NCI-H446 (cell line): ENCODE measurements around the gene LAMP5.

Experiments
- DNase-seq, 2 experiments: peaks; one replicate each; lab custom pipeline; 2025; lab: John Stamatoyannopoulos, UW

Gene LAMP5

DNA sequence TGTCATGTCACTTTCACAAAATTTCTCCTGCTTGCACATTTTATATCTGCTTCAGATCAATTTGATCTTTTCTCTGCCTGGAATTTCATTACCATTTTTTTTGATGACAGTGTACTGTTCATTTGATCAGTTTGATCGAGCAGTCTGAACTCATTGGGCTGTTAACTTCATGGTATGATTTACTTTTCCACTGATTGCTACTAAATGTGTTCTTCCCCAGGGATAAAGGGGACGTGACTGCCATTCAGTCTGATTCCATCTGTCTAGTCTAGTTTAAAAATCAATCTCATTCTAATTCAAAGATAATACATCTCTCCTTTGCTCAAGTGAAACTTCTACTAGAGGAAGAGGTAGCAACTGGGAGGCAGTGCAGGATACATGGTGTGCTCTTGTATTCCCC is 21.1 kb downstream of the LAMP5 start:
- DNase-seq = no peak

GRCh38 chr20:9543214-9543613 is 28.8 kb downstream of the LAMP5 start:
- no peak for DNase-seq

DNA sequence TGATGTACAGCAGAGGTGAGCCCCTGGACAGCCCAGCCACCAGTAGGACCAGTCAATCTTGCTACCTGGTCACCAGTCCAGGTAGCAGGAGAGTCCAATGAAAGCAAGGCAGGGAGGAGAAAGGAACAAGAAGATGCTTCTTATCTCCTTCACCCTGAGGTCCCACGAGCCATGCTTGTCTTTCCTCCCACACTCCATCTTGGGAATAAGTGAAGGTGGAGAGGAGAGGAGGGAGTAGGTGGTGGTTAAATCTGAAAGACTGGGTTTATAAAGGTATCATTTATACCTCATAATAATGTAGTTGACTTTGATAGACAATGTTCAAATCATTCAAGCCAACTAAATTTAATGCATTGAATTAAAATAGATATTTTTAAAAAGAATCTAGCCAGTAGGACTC is 35.9 kb downstream of the LAMP5 start:
- DNase-seq = no peak

GRCh38 chr20:9550871-9551270 is 36.5 kb downstream of the LAMP5 start:
- DNase-seq = peak in 1 of 2 experiments; percentile 19

DNA sequence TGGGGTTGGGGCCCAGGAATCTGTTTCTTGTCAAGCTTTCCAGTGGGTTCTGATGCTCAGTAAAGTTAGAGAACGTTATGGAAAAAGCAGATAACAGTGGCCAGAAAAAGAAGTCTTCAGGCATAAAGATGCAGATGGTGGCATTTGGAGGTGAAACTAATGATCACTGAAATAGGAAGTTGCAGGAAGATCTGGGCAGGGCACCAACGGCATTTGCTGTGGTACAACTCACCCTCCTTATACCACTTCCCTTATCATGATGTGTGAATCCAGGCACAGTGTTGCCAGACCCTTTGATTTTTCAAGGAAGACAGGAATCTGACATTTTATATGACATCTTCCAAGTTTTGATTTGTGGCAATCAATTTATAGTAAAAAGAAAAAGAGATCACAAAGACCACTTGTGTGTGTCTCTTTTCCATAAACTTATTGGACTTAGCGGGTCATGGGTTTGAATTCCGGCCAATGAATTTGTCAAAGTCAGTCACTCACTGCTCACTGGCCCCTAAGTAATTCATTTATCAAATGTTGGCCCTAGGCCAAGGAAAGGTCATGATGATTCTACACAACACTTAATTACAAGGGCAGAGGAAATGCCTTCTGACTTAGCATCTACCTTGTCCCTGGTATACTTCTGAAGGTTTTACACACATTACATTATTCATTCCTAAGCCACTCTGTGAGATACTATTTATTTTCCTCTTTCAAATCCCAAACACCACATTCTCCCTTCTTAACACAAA is 37.6 kb downstream of the LAMP5 start:
- no peak for DNase-seq

DNA sequence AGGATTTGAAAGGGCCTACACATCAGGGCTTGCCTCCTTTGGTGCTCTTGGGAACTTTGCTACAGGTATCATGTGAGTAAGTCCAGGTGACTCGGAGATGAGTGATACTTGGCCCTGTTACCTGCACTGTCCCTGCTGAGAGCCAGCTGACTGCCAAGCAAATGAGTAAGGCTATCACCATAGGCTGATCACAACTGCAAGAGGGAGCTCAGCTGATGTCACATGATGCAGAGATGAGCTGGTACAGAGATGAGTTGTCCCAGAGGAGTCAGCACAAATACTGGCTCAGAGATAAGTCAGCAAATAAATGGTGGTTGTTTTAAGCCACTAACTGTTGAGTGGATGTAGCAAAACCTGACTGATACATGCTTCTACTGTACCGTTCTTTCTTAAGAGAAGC is 41.4 kb downstream of the LAMP5 start:
- no peak for DNase-seq

DNA sequence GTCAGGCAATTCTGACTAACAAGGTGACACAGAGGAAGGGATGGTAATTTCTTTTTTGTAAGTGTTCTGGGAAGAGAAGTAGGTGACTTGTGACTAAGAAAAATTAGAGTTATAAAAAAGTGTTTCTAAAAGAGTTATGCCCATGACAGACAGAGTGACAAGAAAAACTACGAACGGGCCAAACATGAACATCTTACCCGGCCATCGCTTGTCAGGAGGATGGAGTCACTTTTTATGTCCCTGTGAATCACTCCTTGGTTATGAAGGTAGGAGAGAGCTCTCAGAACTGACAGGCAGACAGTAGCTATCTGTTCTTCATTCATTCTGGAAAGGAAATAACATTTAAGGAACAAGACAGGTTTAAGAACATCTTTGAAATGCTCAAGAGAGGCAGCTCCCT is 43.0 kb downstream of the LAMP5 start:
- DNase-seq = no peak

- DNase-seq = no peak
These were observed 51.6 kb downstream of the LAMP5 start for GRCh38 chr20:9565910-9566550.

GRCh38 chr20:9566977-9567376 is 52.6 kb downstream of the LAMP5 start:
- DNase-seq = no peak

GRCh38 chr20:9570612-9571011 is 56.2 kb downstream of the LAMP5 start:
- DNase-seq = no peak

DNA sequence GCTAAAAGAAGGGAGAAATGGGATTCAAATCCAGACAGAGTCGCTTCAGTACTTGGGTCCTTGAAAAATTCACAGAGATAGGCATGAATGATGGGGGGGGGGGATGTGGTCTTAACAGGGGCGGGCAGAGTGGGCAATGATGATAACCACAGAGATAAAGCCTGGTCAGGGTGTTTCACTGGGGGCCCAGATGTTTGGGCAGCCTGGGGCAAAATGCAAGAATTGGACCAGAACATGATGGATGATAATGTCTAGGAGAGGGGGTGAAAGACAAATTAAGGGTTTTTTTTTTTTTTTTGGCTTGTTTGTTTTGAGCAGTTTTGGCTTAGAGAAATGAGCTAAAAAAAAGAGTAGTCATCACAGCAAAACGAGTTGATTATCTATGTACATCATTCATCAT is 57.4 kb downstream of the LAMP5 start:
- DNase-seq = no peak

- DNase-seq = no peak
These were observed 58.3 kb downstream of the LAMP5 start for GRCh38 chr20:9572670-9573069.

DNA sequence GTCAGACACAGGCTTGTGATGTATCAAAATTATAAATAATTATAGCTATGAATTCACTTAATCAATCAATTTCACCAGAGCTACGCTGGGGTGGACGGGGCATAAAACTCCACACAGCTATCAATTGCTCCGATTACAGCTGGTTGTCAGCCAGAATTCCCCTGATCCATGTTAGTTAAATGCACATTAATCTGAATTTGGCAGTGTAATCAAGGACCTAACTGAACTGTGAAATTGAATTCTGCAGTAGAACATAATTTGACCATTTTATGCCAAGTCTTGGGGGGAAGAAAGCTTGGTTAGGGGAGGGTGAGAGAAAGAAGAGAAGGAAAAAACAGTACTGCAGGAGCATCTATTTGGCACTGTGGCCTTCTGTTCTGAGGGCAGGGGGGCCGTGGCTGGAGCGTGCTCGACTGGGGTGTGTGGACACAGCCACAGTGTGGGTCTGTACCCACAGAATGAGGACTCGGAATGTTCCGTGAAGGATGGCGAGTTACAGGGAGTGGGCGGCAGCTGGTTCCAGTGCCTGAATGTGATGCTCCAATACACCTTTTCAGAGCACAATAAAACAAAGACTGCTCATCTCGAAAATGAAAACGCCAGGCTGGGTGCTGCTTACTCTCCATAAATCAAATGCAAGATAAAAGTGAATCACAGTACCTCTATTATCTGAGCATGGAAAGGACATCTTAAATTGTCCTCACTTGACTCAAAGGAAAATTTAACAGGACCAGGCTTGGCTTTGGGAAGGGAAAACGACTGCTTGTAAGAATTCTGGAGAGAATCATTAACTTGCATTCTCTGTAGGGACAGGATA is 59.2 kb downstream of the LAMP5 start:
- peak; percentile 79 to 86 for DNase-seq

- peak in 1 of 2 experiments; percentile 52 for DNase-seq
These were observed 59.8 kb downstream of the LAMP5 start for GRCh38 chr20:9574181-9574580.

GRCh38 chr20:9574776-9575175 is 60.4 kb downstream of the LAMP5 start:
- DNase-seq = no peak

DNA sequence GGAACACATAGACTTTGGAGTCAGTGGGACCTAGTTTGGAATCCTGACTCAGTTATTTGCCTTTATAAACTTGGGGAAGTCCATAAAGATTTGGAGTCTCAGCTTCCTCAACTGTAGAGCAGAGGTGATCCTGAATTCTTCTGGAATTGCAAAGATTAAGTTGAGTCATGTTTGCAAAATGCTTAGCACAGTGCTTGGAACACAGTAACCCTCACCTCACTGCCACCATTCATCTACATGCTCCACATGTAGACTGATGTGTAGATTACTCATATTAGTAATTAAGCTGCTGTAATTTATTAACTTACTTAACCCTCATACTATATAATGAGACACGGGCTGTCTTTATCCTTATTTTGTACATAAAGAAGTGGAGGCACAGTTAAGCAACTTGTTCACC is 61.4 kb downstream of the LAMP5 start:
- DNase-seq = no peak

DNA sequence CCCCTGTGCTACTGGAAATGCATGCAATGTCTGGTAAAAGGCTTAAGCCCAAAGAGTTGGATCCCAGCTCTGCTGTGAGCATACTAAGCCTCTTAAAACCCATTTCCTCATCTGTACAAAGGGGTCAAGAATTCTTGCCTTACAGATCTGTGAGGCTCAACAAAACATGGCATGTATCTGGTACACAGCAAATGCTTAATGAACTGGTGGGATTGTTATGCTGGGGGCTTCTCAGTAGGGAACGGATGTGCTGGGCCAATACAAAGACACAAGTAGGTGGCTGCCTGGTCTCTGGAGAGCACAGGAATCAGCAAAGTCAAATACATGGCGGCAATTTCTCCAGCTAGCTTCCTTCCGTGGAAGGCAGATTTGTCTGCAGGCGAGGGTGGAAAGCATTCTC is 62.3 kb downstream of the LAMP5 start:
- DNase-seq = no peak

DNA sequence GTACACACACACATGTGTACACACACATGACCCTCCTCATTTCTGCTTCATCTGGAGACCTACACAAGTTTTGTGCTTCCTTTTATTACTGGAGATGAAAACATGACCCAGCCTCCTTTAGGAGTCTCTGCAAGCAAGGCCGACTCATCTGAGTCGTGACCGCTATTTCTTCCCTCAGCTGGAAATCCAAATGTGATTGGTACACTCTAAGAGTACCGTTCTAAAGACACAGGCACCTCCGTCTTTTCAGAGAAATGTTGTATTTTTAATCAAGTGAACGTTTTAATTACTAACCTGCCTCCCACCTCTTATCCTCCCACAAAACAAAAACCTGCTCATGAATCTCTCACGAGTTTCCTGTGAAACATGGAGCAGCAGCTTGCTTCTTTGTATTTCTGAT is 63.0 kb downstream of the LAMP5 start:
- no peak for DNase-seq

- no peak for DNase-seq
These were observed 64.2 kb downstream of the LAMP5 start for GRCh38 chr20:9578594-9578993.
